Activated CD4-positive, alpha-beta T cell treated with anti-CD3 and anti-CD28 coated beads, Interleukin-2, amount 50 U/mL, for 4 hours (primary cell): ENCODE measurements around the gene ZNF200.
A peak's percentile ranks its signal among the peaks of the same experiment; 100 is the strongest.
"Not testable (repeated sequence)": the region's sequence is repeated elsewhere in the genome, so short reads cannot be mapped to it uniquely, and the experiment has no call there.

Experiments used
- DNase-seq, 2 experiments: peaks; one replicate each; pipeline ENCODE4 v3.0.0-alpha.2; 2020

The ZNF200 gene

GRCh38 chr16:3234857-3235561 is at the start of gene ZNF200:
ZNF200 (minus strand) TSS chr16:3235158; CDS start chr16:3233755, 1,403 bp downstream.
- DNase-seq, result peak; percentile 90 to 91

GRCh38 chr16:3283543-3284447 is 48.8 kb upstream of the ZNF200 start:
- peak in 1 of 2 experiments; percentile 4 for DNase-seq

- DNase-seq, result peak; percentile 92 to 94
Measured at GRCh38 chr16:3282730-3283542, 48.0 kb upstream of the ZNF200 start, which contains the start of gene ZNF263. ZNF263 (plus strand) TSS chr16:3283491; CDS start chr16:3283819, 328 bp downstream.

- no peak for DNase-seq
Measured at GRCh38 chr16:3282103-3282729, 47.3 kb upstream of the ZNF200 start.

- DNase-seq, result no peak
Measured at GRCh38 chr16:3281222-3281820, 46.4 kb upstream of the ZNF200 start.

GRCh38 chr16:3276679-3277078 is 41.7 kb upstream of the ZNF200 start:
- DNase-seq, result no peak

GRCh38 chr16:3274947-3275346 is 40.0 kb upstream of the ZNF200 start:
- DNase-seq, result no peak

- no peak for DNase-seq
Measured at GRCh38 chr16:3274490-3274889, 39.5 kb upstream of the ZNF200 start.

GRCh38 chr16:3271281-3271680 is 36.3 kb upstream of the ZNF200 start:
- not testable (repeated sequence) for DNase-seq

- not testable (repeated sequence) for DNase-seq
Measured at GRCh38 chr16:3270718-3271117, 35.8 kb upstream of the ZNF200 start.

- DNase-seq, result no peak
Measured at GRCh38 chr16:3268294-3268693, 33.3 kb upstream of the ZNF200 start.

GRCh38 chr16:3266873-3267537 is 32.0 kb upstream of the ZNF200 start:
- no peak for DNase-seq

GRCh38 chr16:3264137-3265036 is 29.4 kb upstream of the ZNF200 start:
- peak; percentile 98 for DNase-seq

- DNase-seq, result no peak
Measured at GRCh38 chr16:3262517-3262916, 27.6 kb upstream of the ZNF200 start.

GRCh38 chr16:3259836-3260235 is 24.9 kb upstream of the ZNF200 start:
- no peak for DNase-seq

- no peak for DNase-seq
Measured at GRCh38 chr16:3256866-3257465, 22.0 kb upstream of the ZNF200 start.

- no peak for DNase-seq
Measured at GRCh38 chr16:3256146-3256865, 21.3 kb upstream of the ZNF200 start, which contains the start of gene MEFV. MEFV (minus strand) TSS chr16:3256633; CDS start chr16:3256587, 46 bp downstream.

- no peak for DNase-seq
Measured at GRCh38 chr16:3254309-3254708, 19.4 kb upstream of the ZNF200 start.

- no peak for DNase-seq
Measured at GRCh38 chr16:3252967-3253366, 18.0 kb upstream of the ZNF200 start.
